Loucy (cell line): ENCODE data around the gene PTPRT.
"Not testable (repeated sequence)": the region's sequence is repeated elsewhere in the genome, so short reads cannot be mapped to it uniquely, and the experiment has no call there.

ENCODE experiments used
- H2AFZ ChIP-seq: fragments of 200-600 bp; sonication (generic); 2 replicates; pipeline ENCODE4 v1.6.0; 2016; ENCODE audit warnings: antibody characterized with exemption, mild to moderate bottlenecking, low read length, moderate library complexity
- H3F3A ChIP-seq: fragments of 200-600 bp; 2 replicates; pipeline ENCODE4 v1.6.0; 2016; ENCODE audit warnings: antibody characterized with exemption, low read depth, mild to moderate bottlenecking
- H3K27me3 ChIP-seq: fragments of 200-600 bp; sonication (generic); 2 replicates; pipeline ENCODE4 v1.6.1; 2014; ENCODE audit warnings: low read length, mild to moderate bottlenecking; ENCODE audit not compliant: insufficient read depth, poor library complexity, severe bottlenecking
- H3K36me3 ChIP-seq: fragments of 200-600 bp; sonication (generic); 2 replicates; pipeline ENCODE4 v1.6.1; 2016; ENCODE audit warnings: low read length; ENCODE audit not compliant: insufficient read depth
- H3K4me1 ChIP-seq: fragments of 200-600 bp; sonication (generic); 2 replicates; pipeline ENCODE4 v1.5.1; 2014; ENCODE audit warnings: low read length, mild to moderate bottlenecking; ENCODE audit not compliant: insufficient read depth, poor library complexity, severe bottlenecking
- H3K4me2 ChIP-seq: fragments of 200-600 bp; sonication (generic); 2 replicates; pipeline ENCODE4 v1.6.0; 2014; ENCODE audit warnings: antibody characterized with exemption, low read length, low read depth, mild to moderate bottlenecking; ENCODE audit not compliant: poor library complexity, severe bottlenecking
- H3K4me3 ChIP-seq: fragments of 200-600 bp; sonication (generic); 2 replicates; pipeline ENCODE4 v1.5.1; 2014; ENCODE audit warnings: low read length, mild to moderate bottlenecking, mixed read lengths; ENCODE audit not compliant: poor library complexity, severe bottlenecking
- H3K79me2 ChIP-seq: fragments of 200-600 bp; sonication (generic); 2 replicates; pipeline ENCODE4 v1.6.1; 2014; ENCODE audit warnings: low read length; ENCODE audit not compliant: insufficient read depth
- H3K9ac ChIP-seq: fragments of 200-600 bp; sonication (generic); 2 replicates; pipeline ENCODE4 v1.6.0; 2014; ENCODE audit warnings: mild to moderate bottlenecking, low read depth, low read length, moderate library complexity; ENCODE audit not compliant: poor library complexity, severe bottlenecking
- H3K9me2 ChIP-seq: fragments of 200-600 bp; sonication (generic); replicated peaks from 2 replicates; pipeline ENCODE4 v1.6.1; 2016; ENCODE audit warnings: low read depth, low read length, mixed read lengths
- H3K9me3 ChIP-seq: fragments of 200-600 bp; sonication (generic); 2 replicates; pipeline ENCODE4 v1.6.1; 2014; ENCODE audit warnings: mild to moderate bottlenecking, antibody characterized with exemption, low read length, low read depth; ENCODE audit not compliant: insufficient read depth
- H4K20me1 ChIP-seq: fragments of 200-600 bp; sonication (generic); 2 replicates; pipeline ENCODE4 v1.6.0; 2014; ENCODE audit warnings: antibody characterized with exemption, low read length, mild to moderate bottlenecking; ENCODE audit not compliant: insufficient read depth, poor library complexity, severe bottlenecking
- CTCF ChIP-seq: fragments of 200-600 bp; sonication (generic); conservative IDR thresholded peaks from 2 replicates; pipeline ENCODE4 v1.5.1; 2014; ENCODE audit warnings: mild to moderate bottlenecking, antibody characterized with exemption, low read length
- EZH2phosphoT487 ChIP-seq: fragments of 200-600 bp; IDR thresholded peaks from 2 replicates; pipeline ENCODE4 v1.6.1; 2018; ENCODE audit warnings: antibody characterized with exemption, mild to moderate bottlenecking, moderate library complexity, borderline replicate concordance

Gene PTPRT

GRCh38 chr20:43167021-43167420, 22.7 kb downstream of the PTPRT start:
- H3F3A ChIP-seq: no peaks in the 10 kb centered on the region
- no peaks in the 10 kb centered on the region for H3K79me2 ChIP-seq
- no peaks in the 10 kb centered on the region for H4K20me1 ChIP-seq
- no peak overlapping the region for H3K4me3 ChIP-seq
- H3K4me2 ChIP-seq: no peak overlapping the region
- no peaks in the 10 kb centered on the region for H3K27me3 ChIP-seq
- H3K9me2 ChIP-seq: no peaks in the 10 kb centered on the region
- H2AFZ ChIP-seq: no peak overlapping the region
- H3K4me1 ChIP-seq: no peaks in the 10 kb centered on the region
- H3K9me3 ChIP-seq: no peaks in the 10 kb centered on the region
- no peak overlapping the region for H3K9ac ChIP-seq
- TF ChIP-seq EZH2phosphoT487 (no peak), CTCF (no peak)
- H3K36me3 ChIP-seq: no peaks in the 10 kb centered on the region

- TF ChIP-seq CTCF: no peak
- no peak for TF ChIP-seq EZH2phosphoT487
- no peak overlapping the region for H2AFZ ChIP-seq
- H3K9ac ChIP-seq: no peak overlapping the region
- H3K4me1 ChIP-seq: no peaks in the 10 kb centered on the region
- H4K20me1 ChIP-seq: no peaks in the 10 kb centered on the region
- no peak overlapping the region for H3K4me2 ChIP-seq
- no peak overlapping the region for H3K4me3 ChIP-seq
- no peaks in the 10 kb centered on the region for H3K27me3 ChIP-seq
- no peaks in the 10 kb centered on the region for H3K9me2 ChIP-seq
- no peaks in the 10 kb centered on the region for H3K36me3 ChIP-seq
- no peaks in the 10 kb centered on the region for H3F3A ChIP-seq
- H3K79me2 ChIP-seq: no peaks in the 10 kb centered on the region
- no peaks in the 10 kb centered on the region for H3K9me3 ChIP-seq
Measured at GRCh38 chr20:43165611-43166010, 24.1 kb downstream of the PTPRT start.

GRCh38 chr20:43164736-43165135, 25.0 kb downstream of the PTPRT start:
- H2AFZ ChIP-seq, H3F3A ChIP-seq, H4K20me1 ChIP-seq, H3K4me3 ChIP-seq, H3K9ac ChIP-seq, H3K36me3 ChIP-seq, H3K4me1 ChIP-seq, H3K4me2 ChIP-seq, H3K9me3 ChIP-seq, H3K79me2 ChIP-seq, H3K27me3 ChIP-seq, H3K9me2 ChIP-seq: not testable (repeated sequence)

GRCh38 chr20:43161716-43162115, 28.0 kb downstream of the PTPRT start:
- H4K20me1 ChIP-seq: no peaks in the 10 kb centered on the region
- H3K79me2 ChIP-seq: no peaks in the 10 kb centered on the region

More at GRCh38 chr20:43161716-43162115, 28.0 kb downstream of the PTPRT start:
- Histone ChIP-seq H3K36me3 (no peaks in the 10 kb centered on the region), H3K4me3 (no peak overlapping the region), H3F3A (no peaks in the 10 kb centered on the region), H3K9me3 (no peaks in the 10 kb centered on the region), H3K9me2 (no peaks in the 10 kb centered on the region), H3K4me1 (no peaks in the 10 kb centered on the region), H3K9ac (no peak overlapping the region), H2AFZ (no peak overlapping the region), H3K27me3 (no peaks in the 10 kb centered on the region), H3K4me2 (no peak overlapping the region)
- no peak for TF ChIP-seq CTCF
- TF ChIP-seq EZH2phosphoT487: no peak
